Measurements from ENCODE around the gene FSTL3.
"Not testable (repeated sequence)": the region's sequence is repeated elsewhere in the genome, so short reads cannot be mapped to it uniquely, and the experiment has no call there.

Gene FSTL3

DNA sequence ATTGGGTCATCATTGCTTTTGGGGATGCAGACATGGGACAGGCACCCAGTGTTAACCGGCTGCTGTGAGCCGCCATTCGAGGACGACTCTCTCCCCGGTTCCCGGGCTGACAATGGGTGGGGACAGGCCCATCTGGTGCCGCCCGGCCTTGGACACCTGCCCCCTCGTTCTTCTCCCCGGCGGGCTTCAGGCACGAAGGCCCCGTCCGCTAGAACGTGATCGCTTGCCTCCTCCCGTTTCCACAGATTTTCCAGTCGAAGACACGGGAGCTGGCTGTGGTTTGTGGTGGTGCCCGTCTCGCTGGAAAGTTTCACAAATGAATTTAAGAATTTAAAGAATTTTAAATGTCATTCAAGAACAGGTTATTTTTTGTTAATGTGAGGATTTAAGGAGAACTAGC lies 34.6 kb downstream of the FSTL3 start:
- DNase-seq (ENCODE audit: low read depth, low spot score) = no peak

DNA sequence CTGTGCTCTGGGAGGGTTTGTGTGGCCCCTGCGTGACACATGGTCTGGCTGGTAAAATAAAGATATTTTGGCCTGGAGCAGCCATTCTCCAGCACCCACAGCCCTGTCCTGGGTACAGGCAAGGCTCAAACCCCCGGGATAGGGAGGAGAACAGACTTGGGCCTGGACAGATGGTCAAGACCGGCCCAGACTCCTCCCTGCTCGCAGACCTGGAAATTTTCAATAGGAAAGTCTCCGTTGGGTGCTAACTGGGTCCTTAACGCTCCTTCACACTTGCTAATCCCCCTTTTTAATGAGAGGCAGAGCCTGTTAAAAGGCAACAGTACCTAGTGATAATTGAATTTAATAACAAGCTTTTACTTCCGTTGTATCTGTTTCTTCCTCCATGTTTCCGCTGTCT lies 35.1 kb downstream of the FSTL3 start:
- DNase-seq (ENCODE audit: low read depth, low spot score) = no peak

DNA sequence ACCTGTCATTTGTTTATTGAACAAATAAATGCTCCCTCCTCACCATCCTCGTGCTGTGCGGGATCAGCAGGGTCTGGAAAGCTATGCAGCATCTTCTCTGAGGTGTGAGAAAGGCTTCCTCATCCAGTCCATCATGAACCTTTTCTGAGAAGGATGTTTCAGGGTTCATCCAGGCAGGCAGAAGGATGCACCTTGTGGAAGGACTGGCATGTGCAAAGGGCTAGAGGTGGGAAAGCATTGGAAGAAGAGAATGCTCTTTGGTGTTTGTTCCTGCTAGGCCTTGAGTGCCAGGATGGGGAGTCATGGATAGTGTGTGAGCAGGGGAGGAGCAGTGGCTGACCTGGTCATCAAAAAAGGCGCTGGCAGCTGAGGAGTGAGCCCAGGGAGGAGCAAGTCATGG lies 39.2 kb downstream of the FSTL3 start:
- no peak for DNase-seq (ENCODE audit: low read depth, low spot score)

DNA sequence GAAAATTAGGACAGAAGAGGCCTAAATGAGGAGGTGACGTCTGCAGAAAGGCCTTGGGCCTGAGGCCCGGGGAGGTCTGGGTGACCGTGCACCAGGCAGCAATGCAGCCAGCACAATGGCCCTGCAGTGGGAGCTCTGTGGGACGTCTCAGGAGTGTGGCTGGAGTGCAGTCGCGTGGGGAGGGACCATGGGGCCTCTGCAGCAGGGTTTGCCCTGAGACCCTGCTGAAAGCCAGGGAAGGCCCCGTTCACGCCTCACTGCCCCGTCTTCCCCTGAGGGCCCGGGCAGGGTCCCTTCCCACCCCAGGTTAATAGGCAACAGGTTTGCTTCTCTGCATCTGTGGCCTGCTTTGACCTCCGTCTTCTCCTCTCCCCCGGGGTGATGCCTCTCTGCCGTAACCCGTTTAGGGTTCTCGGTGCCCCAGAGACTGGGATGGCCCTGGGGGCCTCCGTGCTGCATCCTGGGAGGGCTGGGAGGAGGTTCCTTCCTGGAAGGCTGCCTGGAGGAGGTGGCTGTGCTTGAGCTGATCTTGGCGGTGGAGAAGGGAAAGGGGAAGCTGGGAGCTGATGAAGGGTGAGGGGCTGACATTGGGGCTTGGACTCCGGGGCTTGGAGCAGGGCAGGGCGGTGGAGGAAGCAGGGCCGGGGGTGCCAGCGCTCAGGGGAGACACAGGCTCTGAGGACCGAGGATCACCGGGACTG lies 42.2 kb downstream of the FSTL3 start:
- DNase-seq (ENCODE audit: low read depth, low spot score) = peak; percentile 41

DNA sequence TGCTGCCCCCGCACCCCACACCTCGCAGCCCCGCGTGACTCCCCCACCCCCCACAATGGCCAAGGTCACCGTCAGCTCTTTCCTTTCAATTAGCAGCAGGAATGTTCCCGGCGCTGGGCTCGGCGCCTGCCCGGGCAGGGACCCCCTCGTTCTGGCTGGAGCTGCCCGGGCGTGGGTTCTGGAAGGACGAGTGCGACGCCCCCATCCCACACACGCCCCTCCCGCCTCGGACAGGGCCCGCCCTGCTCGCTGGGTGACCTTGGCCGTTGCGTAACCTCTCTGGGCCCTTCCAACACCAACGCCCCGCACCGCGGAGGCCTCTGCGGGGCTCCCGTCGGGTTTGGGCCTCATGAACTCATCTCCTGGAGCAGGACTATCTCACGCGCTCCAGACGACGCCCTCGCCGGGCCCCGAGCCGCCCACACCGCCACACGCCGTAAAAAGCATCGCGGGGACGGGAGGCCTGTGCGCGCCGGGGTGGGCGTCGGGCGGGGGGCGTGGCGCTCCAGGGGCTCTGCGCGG lies 42.9 kb downstream of the FSTL3 start:
- DNase-seq (ENCODE audit: low read depth, low spot score) = no peak

DNA sequence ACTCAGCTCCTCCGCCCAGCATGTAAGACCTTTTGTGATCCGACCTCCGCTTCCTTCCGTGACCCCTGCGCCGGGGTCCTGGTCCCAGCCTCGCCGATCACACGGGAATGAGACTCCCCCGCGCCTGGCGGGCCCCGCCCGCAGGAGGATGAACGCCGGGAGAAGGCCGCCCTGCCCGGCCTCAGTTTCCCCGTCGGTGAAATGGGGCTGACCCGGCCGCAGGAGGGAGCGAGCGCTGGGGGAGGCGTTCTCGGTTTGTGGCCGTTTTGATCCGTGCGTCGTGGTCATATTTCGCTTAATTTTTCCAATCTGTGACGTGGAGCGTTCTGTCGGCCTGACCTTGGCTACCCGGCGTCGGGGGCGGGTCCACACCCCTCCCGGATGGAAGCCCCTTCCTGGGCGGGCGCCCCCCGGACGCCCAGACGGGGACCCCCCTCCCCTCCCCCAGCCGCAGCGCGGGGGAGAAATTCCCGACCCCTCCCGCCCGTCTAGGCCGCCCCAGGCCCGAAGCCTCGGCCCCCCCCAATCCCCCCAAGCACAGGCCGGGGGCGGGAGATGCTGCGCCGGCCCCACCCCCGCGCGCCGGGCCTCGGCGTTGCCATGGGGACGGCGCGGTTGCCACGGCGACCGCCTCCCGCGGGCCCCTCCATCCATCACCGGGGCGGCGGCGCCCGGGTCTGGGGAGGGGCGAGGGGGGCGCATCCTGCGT lies 43.6 kb downstream of the FSTL3 start:
- no peak for DNase-seq (ENCODE audit: low read depth, low spot score)

DNA sequence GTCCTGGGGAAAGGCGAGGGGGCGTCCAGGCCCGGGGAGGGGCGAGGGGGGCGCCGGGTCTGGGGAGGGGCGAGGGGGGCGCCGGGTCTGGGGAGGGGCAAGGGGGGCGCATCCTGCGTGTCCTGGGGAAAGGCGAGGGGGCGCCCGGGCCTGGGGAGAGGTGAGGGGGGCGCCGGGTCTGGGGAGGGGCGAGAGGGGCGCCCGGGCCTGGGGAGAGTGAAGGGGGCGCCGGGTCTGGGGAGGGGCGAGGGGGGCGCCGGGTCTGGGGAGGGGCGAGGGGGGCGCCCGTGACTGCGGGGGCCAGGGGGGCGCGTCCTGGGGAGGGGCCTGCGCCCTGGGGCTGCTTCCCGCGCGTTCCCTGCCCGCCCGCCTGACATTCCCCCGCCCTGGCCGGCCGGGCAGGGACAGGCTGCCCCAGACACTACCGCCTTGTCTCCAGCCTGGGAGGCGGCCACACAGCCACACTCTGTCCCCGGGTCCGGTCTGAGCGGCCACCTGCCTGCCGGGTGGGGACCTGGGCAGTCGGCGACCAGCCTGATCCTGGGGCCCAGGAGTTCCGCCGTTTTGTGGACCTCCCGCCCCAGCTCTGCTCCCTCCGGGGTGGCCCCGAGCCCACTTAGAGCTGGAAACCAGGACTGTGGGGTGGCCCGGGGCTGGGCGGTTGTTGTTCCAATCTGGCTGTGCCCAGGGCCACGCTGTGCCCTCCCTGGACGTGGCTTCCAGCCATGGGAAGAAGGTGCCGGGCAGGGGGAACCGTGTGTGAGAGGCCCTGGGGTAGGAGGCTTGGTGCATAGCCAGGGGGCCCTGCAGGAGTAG lies 44.4 kb downstream of the FSTL3 start:
- DNase-seq (ENCODE audit: low read depth, low spot score) = no peak

DNA sequence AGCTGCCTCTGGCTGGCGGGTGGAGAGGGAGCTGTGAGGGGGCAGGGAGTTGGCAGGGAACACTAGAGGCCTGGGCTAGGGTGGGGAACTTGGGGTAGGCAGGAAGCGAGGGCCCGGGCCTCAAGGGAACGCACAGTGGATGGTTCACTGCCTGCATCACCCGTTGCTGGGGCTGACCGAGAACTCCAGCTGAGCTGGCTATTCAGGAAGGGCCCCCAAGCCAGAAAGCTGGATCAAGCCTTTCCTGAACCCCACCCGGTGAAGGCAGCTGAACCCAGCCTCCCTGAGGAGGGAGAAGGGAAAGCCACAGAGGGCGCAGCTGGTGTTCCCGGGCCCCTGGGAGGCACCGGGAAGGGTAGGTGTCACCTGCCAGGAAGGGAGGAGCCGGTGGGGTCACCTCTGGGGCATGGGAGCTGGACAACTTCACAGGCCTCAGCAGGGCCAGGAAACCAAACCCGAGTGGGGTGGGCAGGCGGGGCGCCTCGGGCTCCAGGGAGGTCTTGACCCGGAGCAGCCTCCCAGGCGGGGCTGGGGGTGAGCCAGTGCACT lies 46.4 kb downstream of the FSTL3 start:
- no peak for DNase-seq (ENCODE audit: low read depth, low spot score)

DNA sequence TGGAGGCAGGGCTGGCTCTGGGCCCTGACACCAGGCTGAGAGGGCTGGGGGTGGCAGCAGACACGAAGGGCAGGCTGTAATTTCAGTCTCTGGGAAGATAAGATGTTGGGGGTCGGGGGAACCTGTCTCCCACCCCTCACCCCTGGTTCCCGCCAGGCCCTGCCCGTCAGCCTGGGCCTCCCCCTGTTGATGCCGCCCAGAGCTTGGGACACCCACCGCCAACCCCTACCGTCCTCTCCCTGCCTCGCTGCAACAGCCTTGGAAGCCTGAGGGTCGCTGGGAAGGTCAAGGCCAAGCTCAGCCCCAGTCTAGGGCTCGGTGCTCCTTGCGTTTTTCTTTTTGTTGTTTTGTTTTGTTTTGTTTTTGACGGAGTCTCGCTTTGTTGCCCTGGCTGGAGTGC lies 47.1 kb downstream of the FSTL3 start:
- no peak for DNase-seq (ENCODE audit: low read depth, low spot score)

DNA sequence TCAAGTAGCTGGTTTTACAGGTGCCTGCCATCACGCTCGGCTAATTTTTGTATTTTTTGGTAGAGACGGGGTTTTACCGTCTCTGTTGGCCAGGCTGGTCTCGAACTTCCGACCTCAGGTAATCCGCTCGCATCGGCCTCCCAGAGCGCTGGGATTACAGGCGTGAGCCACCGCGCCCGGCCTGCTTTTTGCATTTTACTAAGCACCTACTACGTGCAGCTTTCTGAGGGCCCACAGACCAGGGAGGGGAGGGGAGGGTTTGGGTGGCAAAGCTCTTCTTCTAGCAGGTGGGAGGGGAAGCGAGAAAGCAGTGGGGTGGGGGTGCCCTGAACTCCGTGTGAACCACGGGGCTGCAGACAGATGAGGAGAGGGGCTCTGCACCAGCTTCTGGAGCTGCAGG lies 47.5 kb downstream of the FSTL3 start:
- no peak for DNase-seq (ENCODE audit: low read depth, low spot score)

DNA sequence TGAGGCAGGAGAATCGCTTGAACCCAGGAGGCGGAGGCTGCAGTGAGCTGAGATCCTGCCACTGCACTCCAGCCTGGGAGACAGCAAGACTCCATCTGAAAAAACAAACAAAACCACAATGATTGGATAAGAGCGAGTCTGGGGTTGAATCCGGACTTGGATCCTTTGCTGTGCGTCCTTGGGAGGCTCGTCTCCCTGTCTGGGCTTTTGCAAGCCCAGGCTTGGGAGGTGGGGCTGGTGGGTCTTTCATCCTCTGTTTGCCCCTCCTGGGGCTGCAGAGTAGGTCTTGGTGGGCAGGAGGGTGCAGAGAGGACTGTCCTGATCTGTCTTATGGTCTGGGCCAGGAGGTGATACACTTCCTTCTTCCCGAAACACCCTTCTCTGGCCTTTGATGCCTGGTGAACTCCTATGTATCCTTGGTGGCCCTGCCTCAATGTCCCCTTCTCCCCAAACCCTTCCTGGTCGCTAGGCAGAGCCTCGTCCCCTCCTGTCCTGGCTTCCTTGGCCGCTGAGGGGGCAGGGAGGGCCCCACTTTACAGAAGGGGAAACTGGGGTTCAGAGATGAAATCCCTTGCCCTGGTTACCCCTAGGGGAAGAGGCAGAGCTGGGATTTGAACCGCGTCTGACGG lies 49.4 kb downstream of the FSTL3 start:
- no peak for DNase-seq (ENCODE audit: low read depth, low spot score)

DNA sequence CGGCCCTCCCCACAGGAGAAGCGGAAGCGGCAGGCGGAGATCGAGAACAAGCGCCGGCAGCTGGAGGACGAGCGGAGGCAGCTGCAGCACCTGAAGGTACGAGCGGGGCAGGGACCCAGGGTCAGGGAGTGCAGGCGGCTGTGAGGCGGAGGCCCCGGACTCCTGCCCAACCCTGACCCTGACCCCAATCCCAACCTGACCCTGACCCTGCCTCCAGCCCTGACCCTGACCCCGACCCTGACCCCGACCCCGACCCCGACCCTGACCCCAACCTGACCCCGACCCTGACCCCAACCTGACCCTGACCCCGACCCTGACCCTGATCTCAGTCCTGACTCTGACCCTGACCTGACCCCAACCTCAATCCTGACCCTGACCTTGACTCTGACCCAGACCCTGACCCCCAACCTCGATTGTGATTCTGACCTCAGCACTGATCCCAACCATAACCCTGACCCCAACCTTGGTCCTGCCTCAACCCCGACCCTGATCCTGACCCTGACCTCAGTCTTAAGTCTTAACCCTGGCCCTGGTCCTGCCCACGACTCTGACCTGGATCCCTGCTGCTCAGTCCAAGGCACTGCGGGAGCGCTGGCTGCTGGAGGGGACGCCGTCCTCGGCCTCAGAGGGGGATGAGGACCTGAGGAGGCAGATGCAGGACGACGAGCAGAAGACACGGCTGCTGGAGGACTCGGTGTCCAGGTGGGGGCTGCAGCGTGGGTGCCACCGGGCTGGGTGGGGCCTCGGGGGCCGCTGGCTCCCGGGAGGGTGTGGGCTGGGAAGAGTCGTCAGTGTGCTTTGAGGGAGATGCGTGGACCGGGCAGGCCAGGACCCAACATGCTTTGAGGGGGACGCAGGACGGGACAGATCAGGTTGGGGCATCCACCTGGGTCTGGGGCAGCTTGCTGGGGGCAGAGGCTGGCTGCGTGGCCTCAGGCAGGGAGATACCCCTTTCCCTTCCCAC lies 51.1 kb downstream of the FSTL3 start:
- DNase-seq (ENCODE audit: low read depth, low spot score) = no peak

DNA sequence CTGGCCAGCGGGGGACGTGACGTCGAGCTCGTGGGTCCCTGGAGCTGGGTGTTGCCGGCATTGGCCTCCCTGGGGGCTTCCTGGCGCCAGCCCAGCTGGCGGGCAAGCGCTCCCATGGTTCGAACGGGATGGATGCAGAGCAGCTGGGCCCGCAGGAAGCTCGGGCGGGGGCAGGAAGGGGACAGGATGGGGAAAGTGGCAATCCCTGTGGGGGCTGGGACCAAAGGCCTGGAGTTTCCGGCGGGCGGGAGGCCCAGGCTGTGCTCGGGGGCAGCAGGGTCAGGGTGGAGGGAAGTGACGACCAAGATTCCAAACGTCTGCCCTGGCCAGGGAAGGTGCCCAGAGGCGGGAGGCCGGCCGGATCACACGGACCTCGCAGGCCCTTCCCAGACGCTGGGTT lies 51.8 kb downstream of the FSTL3 start:
- DNase-seq (ENCODE audit: low read depth, low spot score) = no peak

DNA sequence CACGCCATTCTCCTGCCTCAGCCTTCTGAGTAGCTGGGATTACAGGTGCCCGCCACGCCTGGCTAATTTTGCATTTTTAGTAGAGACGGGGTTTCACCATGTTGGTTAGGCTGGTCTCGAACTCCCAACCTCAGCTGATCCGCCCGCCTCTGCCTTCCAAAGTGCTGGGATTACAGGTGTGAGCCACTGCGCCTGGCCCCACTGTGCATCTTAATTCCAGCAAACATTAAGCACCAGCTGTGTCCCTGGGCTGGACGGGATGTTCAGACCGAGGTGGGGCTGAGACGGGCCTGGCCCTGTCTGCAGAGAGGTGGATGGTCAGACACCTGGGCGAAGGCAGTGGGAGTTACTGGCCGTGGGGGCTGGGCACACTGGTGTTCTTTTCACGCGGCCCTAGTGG lies 53.4 kb downstream of the FSTL3 start:
- DNase-seq (ENCODE audit: low read depth, low spot score) = not testable (repeated sequence)

DNA sequence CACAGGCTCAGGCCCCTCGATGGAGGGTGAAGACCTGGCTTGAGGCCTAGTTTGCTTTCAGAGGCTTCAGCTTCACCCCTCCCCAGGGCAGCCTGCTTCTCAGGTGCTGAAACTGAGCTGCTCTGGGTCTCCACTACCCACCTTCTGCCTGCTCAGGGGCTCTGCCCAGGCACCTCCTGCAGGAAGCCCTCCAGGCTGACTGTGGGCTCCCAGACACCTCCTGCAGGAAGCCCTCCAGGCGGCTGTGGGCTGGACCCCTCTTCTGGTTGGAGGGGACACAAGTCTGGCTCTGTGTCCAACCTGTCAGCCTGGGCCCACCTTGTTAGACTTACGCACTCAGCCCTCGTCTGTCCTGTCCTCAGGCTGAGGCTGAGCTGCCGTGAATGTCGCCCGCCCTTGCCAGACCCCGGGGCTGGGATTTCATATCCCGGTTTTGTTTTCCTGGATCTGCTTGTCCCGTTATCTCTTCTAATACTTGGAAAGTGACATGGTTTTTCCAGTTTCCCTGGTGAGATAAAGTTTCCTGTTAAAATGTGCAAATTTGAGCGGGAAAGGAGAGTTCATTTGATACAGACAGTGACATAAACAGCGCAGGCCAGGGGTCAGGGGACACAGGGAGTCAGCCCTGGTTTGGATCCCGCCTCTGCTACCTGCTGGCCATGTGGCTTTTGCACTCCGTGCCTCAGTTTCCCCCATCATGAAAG lies 53.9 kb downstream of the FSTL3 start:
- DNase-seq (ENCODE audit: low read depth, low spot score) = no peak

DNA sequence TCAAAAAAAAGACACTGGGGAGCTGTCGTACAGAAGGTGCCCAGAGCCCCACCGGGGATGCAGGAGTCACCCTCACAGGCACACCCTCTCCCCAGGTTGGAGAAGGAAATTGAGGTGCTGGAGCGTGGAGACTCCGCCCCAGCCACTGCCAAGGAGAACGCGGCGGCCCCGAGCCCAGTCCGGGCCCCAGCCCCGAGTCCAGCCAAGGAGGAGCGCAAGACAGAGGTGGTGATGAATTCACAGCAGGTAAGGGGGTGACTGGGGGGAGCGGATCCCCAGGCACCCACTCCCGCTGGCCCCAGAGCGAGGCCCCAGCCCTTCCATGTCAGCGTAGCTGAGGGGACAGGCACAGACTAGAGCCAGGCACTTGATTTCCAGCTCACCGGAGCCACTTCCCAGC lies 54.8 kb downstream of the FSTL3 start:
- DNase-seq (ENCODE audit: low read depth, low spot score) = no peak

DNA sequence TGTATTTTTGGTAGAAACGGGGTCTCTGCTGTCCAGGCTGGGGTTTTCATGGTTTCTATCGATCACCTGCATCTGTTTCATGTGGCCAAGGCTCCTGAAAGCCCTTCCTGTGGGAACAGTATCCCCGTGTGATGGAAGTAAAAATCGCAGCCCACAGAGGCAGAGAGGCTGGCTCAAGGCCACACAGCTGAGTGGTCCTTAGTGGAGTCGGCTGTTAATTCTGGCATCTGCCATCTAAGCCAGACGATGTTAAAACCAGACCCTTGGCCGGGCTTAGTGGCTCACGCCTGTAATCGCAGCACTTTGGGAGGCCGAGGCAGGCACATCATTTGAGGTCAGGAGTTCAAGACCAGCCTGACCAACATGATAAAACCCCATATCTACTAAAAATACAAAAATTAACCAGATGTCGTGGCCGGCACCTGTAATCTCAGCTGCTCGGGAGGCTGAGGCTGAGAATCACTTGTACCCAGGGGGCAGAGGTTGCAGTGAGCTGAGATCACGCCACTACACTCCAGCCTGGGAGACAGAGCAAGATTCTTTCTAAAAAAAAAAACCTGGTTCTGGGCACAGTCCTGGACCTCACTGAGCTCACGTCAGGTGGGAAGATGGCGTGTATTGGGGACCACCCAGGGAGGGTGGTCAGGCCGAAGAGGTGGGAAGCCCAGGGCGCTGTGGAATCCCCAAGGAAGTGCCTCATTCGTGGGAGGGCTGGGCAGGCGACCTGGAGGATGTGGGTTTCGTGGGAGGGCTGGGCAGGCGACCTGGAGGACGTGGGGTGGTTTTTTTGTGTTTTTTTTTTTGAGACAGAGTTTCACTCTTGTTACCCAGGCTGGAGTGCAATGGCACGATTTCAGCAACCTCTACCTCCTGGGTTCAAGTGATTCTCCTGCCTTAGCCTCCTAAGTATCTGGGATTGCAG lies 56.2 kb downstream of the FSTL3 start:
- no peak for DNase-seq (ENCODE audit: low read depth, low spot score)
